Skin epidermis (tissue), 12 donors: Measurements from ENCODE around the gene SSTR5.

ENCODE experiments used
- H3K27ac ChIP-seq, 21 experiments: fragments of 200-600 bp; sonication (generic) in 11 of 21; one replicate each; pipeline ENCODE4 v1.5.0; 2020; ENCODE audit warnings: mild to moderate bottlenecking in 3 of 21, inconsistent platforms in 2 of 21, moderate library complexity in 2 of 21
- H3K4me3 ChIP-seq, 7 experiments: fragments of 200-600 bp; sonication (generic) in 2 of 7; one replicate each; pipeline ENCODE4 v1.5.0; 2020; ENCODE audit warnings: inconsistent platforms in 2 of 7, mild to moderate bottlenecking in 2 of 7, moderate library complexity in 1 of 7

Gene SSTR5

DNA sequence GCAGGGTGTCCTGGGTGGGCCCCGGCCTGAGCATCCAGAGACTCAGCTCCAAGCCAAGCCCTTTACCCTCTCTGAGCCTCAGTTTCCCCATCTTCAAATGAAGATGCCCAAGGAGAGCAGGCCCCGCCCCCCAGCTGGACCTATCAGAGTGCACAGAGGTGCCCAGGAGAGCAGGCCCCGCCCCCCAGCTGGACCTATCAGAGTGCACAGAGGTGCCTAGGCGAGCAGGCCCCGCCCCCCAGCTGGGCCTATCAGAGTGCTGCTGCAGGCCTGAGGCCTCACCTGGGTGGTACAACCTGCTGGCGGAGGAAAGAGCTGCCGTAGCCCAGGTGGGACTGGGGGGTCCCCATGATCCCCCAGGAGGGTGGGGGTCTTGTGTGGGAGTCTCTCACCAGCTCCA, 3.4 kb upstream of the SSTR5 start:
- H3K4me3 ChIP-seq: no peak overlapping the region
- no peak overlapping the region for H3K27ac ChIP-seq

DNA sequence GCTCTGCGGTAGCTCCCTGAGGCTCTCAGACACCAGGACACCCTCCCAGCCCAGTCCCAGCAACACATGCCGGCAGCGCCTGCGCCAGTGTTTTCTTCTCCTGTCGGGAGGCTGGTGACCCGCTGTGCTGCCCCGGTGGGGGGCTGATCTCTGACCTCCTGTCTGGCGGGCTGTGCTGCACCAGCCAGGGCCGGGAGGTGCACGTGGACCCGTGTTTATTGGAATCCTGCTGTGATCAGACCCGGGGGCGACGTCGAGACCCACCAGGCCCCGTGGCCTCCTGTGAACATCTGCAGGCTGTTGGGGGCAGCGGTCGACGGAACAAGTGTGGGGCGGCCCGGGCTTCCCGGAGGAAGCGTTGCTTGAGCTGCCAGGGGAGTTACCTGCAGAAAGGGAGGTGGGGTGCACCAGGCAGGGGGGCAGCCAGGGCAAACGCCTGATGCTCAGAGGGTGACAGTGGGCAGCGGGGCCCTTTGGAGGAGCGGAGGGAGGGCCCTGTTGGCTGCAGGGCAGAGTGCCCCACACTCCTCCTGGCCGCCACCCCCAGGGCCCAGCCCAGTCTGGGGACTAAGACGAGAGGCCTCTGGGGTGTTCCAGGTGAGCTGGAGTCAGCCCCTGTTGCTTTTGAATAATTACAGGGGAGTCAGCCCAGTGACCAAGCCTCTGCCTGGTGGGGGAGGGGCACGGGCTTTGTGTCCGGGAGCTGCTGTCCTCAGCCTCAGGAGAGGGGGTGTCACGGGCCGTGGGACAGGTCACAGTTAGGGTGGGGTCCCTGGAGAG, 2.3 kb upstream of the SSTR5 start:
- no peak overlapping the region for H3K27ac ChIP-seq
- no peak overlapping the region for H3K4me3 ChIP-seq

DNA sequence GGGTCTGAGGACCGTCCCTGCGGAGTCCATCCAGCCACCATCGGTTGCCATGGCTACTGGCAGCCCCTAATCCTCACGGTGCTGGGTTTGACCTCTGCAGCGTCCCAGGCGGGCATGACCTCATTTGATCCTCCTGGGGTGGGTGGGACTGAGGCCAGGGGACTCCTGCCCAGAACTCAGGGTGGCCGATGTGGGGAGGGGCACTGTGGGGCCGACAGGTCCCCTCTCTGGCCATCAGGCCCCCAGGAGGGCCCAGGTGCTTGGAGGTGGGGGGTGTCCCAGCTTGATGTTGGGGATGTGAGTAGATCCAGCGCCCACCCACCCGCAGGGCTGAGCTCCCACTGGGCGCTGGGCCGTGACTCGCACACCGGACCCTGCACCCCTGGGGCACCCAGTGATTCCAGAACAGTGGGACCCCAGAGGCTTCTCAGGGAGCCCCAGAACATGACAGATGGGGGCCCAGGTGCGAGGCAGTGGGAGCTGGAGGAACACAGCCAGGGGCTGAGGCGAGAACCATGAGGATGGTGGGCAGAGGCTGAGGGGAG, 1.6 kb upstream of the SSTR5 start:
- H3K27ac ChIP-seq: no peak overlapping the region
- no peak overlapping the region for H3K4me3 ChIP-seq

DNA sequence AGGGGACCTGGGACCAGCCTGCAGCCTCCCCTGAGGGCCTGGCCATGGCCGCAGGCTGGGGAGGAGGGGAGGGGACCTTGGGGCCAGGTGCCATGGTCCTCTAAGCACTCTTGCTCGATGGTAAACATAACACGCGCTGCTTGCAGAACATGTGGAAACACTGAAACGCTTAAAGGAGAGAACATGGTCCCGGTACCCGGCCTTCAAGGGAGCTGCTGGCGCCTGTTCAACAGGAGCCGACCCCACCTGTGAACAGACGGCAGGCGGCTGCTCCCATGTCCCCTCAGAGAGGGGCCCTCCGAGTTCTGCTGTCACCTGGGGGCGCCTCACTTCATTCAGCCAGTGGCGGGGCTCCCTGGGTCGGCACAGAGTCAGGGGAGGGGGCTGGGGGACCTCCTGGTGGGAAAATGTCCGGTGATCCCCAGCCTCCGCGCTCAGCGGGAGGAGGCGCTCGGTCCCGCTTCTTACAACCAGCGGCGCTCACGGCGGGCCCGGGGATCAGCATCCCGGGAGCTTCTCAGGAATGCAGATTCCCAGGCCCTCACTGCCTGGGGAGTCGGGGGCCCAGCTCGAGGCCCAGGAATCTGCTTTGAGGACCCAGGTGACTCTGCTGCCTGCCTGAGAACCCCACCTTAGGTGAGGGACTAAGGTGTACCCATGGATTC, 854 bp upstream of the SSTR5 start:
- no peak overlapping the region for H3K4me3 ChIP-seq

DNA sequence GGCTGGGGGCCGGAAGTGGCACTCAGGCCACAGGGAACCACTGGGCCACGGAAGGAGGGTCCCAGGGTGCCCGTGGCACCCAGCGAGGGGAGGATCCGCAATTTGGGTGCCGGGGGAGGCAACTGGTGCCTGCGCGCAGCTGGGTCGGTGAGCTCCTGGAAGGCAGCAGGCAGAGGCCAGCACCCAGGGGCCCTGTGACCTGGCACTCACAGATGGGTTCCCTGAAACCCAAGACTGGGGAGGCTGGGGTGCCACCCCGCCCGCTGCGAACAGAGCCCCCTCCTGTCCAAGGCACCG, 663 bp downstream of the SSTR5 start:
- Histone ChIP-seq H3K4me3 (no peak overlapping the region), H3K27ac (no peak overlapping the region)

More for the DNA sequence above, 854 bp upstream of the SSTR5 start:
- no peak overlapping the region for H3K27ac ChIP-seq

DNA sequence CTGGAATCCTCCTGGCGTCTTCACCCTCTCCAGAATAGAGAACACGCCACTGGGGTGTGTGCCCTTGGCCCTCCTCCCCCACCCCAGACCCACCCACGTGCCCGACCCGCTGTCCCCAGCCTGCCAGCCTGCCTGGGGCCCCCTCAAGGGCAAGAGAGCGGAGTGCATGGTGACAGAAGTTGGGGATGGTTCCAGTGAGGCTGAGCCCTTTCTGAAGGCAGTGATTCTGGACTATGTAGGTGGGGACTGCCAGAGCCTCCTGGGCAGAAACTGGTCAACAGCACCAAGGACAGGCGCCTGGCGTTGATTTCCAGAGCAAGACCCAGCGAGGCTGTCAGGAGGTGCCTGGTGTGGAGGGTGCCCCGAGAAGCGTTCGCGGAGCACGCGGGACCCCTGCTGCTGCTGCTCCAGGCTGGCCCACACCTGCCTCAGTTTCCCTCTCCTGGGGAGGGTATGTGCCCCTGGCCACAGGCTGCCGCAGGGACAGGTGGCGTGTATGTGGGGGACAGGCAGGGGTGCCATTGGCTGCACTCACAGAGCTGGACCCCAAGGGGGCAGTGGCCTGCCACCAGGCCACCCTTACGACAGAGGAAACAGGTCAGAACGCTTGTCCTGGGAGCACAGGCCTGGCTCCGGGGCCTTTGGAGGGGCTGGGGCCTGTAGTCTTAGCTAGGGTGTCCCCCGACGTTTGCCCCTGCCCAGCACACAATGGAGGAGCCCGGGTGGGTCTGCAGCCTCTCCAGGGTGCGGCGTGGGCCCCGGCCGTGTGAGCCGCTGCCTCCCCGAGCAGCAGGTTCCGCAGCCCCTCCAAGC, 1.2 kb downstream of the SSTR5 start:
- Histone ChIP-seq H3K27ac (no peak overlapping the region), H3K4me3 (no peak overlapping the region)

DNA sequence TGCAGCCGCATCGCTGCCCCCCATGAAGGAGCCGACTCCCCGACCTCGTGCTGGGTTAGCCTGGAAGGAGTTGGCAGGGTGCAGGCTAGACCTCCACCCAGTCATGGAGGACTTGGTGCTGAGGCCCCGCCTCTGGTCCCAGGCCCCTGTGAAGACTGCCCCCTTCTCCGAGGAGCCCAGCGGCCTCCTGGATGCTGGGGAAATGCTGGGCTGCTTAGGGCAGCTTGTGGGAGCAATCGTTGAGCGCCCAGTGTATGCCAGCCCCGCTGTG, 1.8 kb downstream of the SSTR5 start:
- Histone ChIP-seq H3K27ac (no peak overlapping the region), H3K4me3 (no peak overlapping the region)

DNA sequence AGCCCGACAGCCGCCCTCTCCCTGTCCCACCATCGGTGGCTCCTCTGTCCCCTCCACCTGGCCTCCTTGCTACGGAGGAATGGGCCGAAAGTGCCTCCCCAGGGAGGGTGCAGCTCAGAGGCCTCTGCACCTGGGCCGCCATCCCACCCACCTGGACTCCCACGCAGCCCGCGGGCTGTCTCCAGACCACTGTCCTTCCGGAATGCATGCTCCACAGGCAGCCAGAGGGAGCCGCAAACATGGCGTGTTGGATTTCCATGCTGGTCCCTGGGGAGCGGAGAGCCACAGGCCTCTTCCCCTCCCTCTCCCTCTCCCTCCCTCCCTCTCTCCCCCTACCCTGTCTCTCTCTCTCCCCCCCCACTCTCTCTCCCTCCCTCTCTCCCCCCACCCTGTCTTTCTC, 3.0 kb downstream of the SSTR5 start:
- no peak overlapping the region for H3K27ac ChIP-seq

DNA sequence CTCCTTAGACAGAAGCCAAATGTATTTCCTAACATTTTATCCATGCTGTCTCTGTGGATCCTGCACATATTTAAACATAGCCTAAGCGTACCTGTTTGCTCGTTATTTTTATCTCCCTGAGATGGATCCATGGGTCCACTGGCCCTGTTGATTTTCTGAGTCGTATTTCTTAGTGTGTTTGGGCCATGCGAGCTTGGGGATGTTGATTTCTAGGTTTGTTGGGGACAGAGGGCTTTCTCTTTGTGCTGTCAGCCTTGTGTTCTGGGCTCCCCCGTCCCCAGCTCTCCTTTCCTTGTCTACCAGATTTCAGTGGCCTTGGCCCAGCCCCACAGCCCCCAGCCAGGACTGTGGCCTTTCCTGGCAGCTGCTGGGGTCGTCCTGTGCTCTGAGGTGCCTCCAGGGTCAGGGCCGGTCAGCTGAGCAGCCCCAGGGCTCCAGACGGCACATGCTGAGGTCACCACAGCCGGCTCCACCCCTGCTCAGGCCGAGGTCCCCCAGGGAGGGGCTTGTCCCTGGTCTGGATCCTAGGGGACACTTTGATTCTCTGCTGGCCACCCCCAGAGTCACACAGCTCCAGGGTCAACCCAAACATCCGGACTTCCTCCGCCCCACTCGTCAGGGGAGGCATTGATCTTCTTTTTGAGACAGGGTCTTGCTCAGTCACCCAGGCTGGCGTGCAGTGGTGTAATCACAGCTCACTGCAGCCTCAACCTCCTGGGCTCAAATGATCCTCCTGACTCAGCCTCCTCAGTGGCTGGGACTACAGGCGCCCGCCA, 4.4 kb downstream of the SSTR5 start:
- Histone ChIP-seq H3K27ac (no peak overlapping the region), H3K4me3 (no peak overlapping the region)

More for the DNA sequence above, 3.0 kb downstream of the SSTR5 start:
- H3K4me3 ChIP-seq: no peak overlapping the region

DNA sequence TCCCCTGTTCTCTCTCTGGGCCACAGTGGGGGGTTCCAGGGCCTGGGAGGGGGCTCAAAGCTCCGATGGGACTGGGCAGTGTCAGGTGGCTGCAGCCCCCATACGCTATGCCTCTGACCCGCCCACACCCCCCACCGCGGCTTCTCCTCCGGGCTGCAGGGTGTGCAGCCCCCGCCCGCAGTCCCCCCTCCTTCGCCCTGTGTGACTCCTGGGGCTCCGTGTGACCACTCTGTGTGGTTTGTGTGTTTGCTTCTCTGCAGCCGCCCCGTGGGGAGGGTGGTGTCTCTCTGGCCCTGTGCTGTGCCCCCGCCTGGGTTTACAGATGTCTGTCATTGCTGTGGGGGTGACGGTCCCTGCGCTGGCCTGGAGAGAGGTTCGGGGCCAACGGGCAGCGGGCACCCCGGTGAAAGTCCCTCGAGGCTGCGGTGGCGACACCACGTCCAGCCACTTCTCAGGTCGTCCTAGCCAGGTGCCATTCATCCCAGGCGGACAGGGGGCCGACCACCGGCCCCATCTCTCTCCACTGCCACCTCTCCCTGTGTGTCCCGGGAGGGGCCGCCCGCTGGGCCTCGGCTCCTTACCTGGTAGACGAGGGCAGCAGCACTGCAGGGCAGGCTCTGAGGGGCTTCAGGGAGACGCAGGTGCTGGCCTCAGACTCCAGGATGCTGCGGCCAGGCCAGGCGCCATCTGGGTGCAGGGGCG, 5.5 kb downstream of the SSTR5 start:
- Histone ChIP-seq H3K4me3 (no peak overlapping the region), H3K27ac (no peak overlapping the region)

DNA sequence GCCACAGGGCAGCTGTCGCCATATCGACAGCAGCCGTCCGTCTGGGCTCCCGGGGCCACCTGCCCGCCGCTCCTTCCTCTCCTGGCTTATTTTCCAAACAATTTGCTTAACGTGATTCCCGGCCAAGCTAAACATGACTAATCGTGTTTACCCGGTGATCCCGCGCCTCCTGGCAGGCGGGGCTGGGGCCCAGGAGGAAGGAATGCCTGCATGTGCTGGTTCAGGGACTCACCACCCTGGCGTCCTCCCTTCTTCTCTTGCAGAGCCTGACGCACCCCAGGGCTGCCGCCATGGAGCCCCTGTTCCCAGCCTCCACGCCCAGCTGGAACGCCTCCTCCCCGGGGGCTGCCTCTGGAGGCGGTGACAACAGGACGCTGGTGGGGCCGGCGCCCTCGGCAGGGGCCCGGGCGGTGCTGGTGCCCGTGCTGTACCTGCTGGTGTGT, 6.1 kb downstream of the SSTR5 start:
- H3K4me3 ChIP-seq: no peak overlapping the region

DNA sequence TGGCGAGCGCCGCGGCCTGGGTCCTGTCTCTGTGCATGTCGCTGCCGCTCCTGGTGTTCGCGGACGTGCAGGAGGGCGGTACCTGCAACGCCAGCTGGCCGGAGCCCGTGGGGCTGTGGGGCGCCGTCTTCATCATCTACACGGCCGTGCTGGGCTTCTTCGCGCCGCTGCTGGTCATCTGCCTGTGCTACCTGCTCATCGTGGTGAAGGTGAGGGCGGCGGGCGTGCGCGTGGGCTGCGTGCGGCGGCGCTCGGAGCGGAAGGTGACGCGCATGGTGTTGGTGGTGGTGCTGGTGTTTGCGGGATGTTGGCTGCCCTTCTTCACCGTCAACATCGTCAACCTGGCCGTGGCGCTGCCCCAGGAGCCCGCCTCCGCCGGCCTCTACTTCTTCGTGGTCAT, 6.8 kb downstream of the SSTR5 start:
- Histone ChIP-seq H3K4me3 (no peak overlapping the region), H3K27ac (no peak overlapping the region)

More for the DNA sequence above, 6.1 kb downstream of the SSTR5 start:
- H3K27ac ChIP-seq: no peak overlapping the region

DNA sequence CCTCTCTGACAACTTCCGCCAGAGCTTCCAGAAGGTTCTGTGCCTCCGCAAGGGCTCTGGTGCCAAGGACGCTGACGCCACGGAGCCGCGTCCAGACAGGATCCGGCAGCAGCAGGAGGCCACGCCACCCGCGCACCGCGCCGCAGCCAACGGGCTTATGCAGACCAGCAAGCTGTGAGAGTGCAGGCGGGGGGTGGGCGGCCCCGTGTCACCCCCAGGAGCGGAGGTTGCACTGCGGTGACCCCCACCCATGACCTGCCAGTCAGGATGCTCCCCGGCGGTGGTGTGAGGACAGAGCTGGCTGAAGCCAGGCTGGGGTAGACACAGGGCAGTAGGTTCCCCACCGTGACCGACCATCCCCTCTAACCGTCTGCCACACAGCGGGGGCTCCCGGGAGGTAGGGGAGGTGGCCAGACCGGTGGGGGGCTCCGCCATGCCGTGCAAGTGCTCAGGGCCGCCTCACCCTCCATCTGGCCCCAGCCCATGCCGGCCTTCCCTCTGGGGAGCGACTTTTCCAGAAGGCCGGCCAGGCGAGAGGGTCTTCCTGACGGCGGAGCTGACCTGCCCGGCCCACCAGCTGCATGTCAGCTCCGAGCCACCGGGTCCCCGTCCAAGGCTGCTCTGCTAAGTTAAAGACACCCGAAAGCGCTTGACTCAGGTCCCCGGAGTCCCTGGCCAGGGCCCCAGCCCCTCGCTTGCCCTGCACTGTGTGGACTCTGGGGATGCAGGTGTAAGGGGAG, 7.4 kb downstream of the SSTR5 start:
- Histone ChIP-seq H3K27ac (no peak overlapping the region), H3K4me3 (no peak overlapping the region)

DNA sequence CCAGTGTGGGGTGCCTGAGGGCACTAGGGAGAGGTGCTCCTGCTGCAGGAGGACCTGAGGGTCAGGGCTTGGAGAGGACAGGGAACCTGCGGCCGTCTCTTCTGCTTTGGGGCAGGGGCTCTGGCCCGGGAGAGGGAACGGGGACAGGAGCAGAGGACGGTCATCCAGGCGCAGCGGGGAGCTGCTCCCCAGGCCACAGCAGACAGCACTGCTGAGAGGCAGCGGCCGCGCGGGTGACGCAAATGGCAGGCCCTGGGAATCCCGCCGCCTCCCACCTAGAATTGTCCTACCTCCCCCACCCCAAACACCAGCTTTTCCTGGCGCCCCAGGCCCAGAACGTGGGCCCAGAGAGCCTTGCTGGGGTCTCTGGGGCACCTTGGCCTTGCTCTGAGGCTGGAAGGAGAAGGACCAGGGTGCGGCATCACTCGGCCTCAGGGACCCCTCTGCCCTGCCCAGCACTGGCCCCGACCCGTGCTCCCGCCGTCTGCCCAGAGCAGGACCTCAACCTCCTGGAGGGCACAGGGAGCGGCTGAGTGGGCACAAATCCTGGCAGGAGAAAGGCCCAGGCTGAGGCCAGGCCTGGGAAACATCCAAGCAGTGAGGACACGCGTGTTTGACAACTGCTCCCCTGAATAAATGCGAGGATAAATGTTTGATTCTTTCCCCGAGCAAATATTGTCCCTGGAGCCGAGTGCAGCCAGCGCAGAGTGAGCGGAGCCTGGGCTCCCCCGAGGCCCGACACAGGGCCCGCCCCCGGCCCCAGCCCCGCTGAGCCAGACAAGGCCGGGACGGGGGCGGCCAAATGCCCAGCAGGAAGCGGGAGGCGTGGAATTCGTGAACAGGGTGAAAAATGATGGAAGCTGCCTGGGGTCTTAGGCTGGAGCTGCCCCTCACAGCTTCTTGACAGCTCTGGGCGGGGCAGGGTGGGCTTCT, 8.5 kb downstream of the SSTR5 start:
- H3K27ac ChIP-seq: no peak overlapping the region

DNA sequence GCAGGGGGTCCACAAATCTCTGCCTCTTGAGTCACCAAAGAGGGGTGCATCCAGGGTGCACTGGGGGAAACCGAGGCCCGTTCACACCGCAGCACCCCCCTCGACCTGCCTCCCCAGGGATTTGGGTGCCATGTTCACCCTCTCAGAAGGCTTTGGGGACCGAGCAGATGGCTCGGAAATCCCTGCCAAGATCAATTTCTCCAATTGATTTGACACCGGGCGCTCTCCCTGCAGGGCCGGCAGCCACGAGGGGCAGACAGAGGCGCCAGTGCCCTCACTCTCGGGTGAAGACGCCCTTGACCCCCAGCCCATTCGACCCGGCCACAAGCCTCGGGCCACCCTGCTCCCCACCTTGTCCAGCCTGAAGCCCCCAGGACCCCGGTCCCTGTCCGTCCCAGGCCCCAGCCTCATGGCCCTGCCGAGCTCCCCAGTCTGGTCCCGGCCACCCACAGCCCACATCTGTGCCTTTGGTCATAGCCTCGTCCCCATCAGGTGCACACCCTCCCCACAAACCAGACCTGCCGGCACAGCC, 9.3 kb downstream of the SSTR5 start:
- H3K4me3 ChIP-seq: no peak overlapping the region
- H3K27ac ChIP-seq: no peak overlapping the region

More for the DNA sequence above, 8.5 kb downstream of the SSTR5 start:
- H3K4me3 ChIP-seq: no peak overlapping the region

DNA sequence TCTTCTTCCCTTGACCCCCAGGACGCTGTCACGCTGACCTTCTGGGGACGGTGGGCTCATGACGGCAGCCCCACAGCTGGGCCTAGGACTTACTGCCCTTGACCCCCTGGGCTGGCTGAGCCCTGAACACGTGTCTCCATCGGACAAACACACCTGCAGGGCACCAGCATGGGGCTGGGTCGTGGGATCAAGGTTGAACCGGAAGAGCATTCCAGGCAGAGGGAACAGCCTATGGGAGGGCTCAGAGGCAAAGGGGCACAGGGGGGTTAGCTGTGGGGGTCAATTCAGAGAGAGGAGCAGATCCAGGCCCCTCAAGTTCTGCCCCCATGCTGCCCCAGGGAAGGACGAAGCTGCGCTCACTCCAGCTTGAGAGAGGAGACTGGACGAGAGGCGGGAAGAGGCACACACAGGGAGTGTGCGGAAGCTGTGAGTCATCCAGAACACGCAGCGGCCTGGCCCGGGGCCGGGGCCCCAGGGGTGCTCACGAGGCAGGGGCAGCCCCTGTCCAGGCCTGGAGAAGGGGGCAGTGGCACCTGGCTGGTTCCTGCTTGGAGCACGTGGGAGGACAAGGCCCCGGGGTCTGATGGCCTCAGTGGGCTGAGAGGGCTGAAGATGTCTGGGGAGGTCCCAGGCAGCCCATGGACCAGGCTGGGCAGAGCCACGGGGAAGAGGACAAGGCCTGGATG, 9.9 kb downstream of the SSTR5 start:
- Histone ChIP-seq H3K27ac (no peak overlapping the region), H3K4me3 (no peak overlapping the region)
